MCF 10A (cell line): ENCODE results near the gene C1orf174. TPM values are rescaled to one million over a fixed set of nuclear protein-coding genes. Genes with fewer than 3 reads are reported as not detected.

Source experiments
- BruUV-seq: library from RNA; stranded (reverse); fragments of 400-500 nt; replicated peaks from 2 replicates; lab custom pipeline; 2021; lab: Mats Ljungman, UMichigan
- CTCF ChIA-PET: fragments of 300-600 bp; sonication (Branson Sonifier 250); formaldehyde crosslinking; extraction: SDS; loops from one replicate; lab custom pipeline; 2021; ENCODE audit warnings: antibody characterized with exemption, inconsistent platforms; lab: Yijun Ruan, JAX
- POLR2A ChIA-PET: fragments of 300-600, 350-650 bp; sonication (Branson Sonifier 250); formaldehyde crosslinking; extraction: SDS; loops from one replicate; lab custom pipeline; 2020; ENCODE audit warnings: antibody characterized with exemption, inconsistent platforms; lab: Yijun Ruan, JAX
- DNase-seq: peaks from one replicate; pipeline ENCODE4 v3.0.0-alpha.2; 2018; ENCODE audit not compliant: unreplicated experiment
- H3K27ac Mint-ChIP-seq: one replicate; pipeline ENCODE4 v1.8.0; 2022; ENCODE audit warnings: mild to moderate bottlenecking, low read depth, mixed read lengths; ENCODE audit not compliant: unreplicated experiment
- H3K27me3 Mint-ChIP-seq: one replicate; pipeline ENCODE4 v1.8.0; 2022; ENCODE audit warnings: mixed read lengths; ENCODE audit not compliant: insufficient read depth, unreplicated experiment
- H3K36me3 Mint-ChIP-seq: one replicate; pipeline ENCODE4 v1.8.0; 2022; ENCODE audit warnings: mild to moderate bottlenecking, moderate library complexity, mixed read lengths; ENCODE audit not compliant: insufficient read depth, unreplicated experiment
- H3K4me1 Mint-ChIP-seq: one replicate; pipeline ENCODE4 v1.8.0; 2022; ENCODE audit warnings: mixed read lengths; ENCODE audit not compliant: insufficient read depth, unreplicated experiment
- H3K4me3 Mint-ChIP-seq: one replicate; pipeline ENCODE4 v1.8.0; 2022; ENCODE audit warnings: mild to moderate bottlenecking, moderate library complexity, mixed read lengths; ENCODE audit not compliant: unreplicated experiment
- H3K9me3 Mint-ChIP-seq: one replicate; pipeline ENCODE4 v1.8.0; 2022; ENCODE audit warnings: mixed read lengths; ENCODE audit not compliant: unreplicated experiment
- intact Hi-C: fragments of 100-400 bp; cut with micrococcal nuclease; formaldehyde crosslinking; loops from 2 replicates; pipeline ENCODE4 v1.14.1; 2022
- total RNA-seq: library from RNA; stranded (reverse); gene quantifications from 2 replicates; pipeline ENCODE4 v1.2.3, GENCODE V29; 2022
- TF ChIP-seq, protein P1 (sequence below): fragments of 200-600 bp; IDR thresholded peaks from one replicate; pipeline ENCODE4 v1.8.0; 2022; ENCODE audit warnings: antibody characterized with exemption, mild to moderate bottlenecking; ENCODE audit not compliant: unreplicated experiment

Gene C1orf174
- total RNA-seq, 1 experiment from 2014 or later: 24.4 TPM

DNA sequence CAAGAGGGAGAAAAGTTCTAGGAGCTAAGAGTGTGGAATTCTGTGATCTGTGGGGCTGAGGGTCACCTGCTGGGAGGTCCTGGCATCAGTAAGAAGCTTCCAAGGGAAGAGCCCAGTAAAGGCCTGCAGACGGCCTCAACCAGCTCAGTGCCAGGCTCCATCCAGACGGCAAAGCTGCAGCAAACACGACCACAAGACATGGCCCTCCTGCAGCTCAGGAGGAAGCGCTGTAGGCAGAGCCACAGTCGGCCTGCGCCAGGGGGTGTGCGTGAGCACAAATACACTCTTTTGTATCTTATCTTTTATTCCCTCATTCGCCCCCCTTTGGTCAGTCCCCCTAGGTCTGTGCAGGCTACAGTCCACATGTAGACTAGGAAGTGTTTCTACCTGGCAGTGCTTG, 13.4 kb downstream of the C1orf174 start:
- CTCF ChIA-PET: no interaction called here
- no peaks in the 10 kb centered on the region for H3K9me3 Mint-ChIP-seq
- no peak overlapping the region for H3K27ac Mint-ChIP-seq
- H3K36me3 Mint-ChIP-seq: peaks cover 56% of the 10 kb centered on the region
- TF ChIP-seq, protein P1, sequence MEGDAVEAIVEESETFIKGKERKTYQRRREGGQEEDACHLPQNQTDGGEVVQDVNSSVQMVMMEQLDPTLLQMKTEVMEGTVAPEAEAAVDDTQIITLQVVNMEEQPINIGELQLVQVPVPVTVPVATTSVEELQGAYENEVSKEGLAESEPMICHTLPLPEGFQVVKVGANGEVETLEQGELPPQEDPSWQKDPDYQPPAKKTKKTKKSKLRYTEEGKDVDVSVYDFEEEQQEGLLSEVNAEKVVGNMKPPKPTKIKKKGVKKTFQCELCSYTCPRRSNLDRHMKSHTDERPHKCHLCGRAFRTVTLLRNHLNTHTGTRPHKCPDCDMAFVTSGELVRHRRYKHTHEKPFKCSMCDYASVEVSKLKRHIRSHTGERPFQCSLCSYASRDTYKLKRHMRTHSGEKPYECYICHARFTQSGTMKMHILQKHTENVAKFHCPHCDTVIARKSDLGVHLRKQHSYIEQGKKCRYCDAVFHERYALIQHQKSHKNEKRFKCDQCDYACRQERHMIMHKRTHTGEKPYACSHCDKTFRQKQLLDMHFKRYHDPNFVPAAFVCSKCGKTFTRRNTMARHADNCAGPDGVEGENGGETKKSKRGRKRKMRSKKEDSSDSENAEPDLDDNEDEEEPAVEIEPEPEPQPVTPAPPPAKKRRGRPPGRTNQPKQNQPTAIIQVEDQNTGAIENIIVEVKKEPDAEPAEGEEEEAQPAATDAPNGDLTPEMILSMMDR: no peak
- DNase-seq: no peak
- H3K4me1 Mint-ChIP-seq: no peaks in the 10 kb centered on the region
- no TSS peak for BruUV-seq
- H3K27me3 Mint-ChIP-seq: no peaks in the 10 kb centered on the region
- POLR2A ChIA-PET: interaction anchor here (1.1 kb wide), 1 partner anchor 13 kb away, joined by 3 read pairs; the partner anchor contains the start of gene C1orf174
- H3K4me3 Mint-ChIP-seq: no peak overlapping the region
- intact Hi-C loops: no loop called here

DNA sequence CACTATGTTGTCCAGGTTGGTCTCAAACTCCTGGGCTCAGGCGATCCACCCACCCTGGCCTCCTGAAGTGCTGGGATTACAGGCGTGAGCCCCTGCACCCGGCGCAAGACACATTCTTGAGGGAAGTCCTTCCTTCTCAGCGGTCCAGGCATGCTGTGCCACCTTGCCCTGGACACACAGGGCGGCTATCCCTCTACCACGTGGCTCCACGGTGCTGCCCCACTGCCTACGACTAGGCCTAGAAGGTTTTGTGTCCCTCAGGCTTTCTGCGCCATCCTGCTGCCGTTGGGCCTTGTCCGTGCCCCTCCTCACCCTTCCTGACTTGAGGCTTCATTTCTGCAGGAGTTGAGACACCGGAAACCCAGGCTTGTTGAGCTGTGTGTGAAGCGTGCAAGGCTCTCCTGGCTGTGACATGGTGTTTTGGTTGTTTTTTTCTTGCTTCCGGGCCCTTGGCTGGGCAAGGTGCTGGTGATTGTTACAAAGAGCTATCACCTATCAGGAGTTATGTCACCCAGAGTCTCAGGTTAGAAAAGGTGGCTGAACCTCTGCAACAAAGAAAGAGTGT, 13.9 kb downstream of the C1orf174 start:
- ChIA-PET POLR2A (no interaction called here), CTCF (no interaction called here)
- no peak overlapping the region for H3K4me3 Mint-ChIP-seq
- DNase-seq: no peak
- H3K9me3 Mint-ChIP-seq: no peaks in the 10 kb centered on the region
- TF ChIP-seq, protein P1: no peak
- H3K27ac Mint-ChIP-seq: no peak overlapping the region
- intact Hi-C loops: no loop called here
- BruUV-seq: no TSS peak
- H3K27me3 Mint-ChIP-seq: no peaks in the 10 kb centered on the region
- no peaks in the 10 kb centered on the region for H3K4me1 Mint-ChIP-seq
- H3K36me3 Mint-ChIP-seq: peaks cover 56% of the 10 kb centered on the region

DNA sequence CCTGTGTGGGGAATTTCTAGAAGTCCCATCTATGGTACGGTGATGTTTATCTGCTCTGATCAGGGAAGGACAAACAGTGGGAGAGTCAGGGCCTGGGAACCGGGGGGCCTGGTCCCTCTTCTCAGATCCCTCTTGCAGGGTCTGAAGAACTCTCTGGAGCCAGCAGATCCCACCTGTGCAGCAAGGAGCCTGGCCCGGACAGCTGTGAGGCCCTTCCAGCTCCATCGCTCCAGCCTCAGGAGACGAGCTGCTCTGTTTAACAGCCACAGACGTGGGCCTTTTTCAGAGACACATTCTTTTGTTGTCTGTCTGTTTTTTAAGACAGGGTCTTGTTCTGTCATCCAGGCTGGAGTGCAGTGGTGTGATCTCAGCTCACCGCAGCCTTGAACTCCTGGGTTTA, 14.5 kb downstream of the C1orf174 start:
- Mint-ChIP-seq H3K4me1 (no peaks in the 10 kb centered on the region), H3K4me3 (no peak overlapping the region)

DNA sequence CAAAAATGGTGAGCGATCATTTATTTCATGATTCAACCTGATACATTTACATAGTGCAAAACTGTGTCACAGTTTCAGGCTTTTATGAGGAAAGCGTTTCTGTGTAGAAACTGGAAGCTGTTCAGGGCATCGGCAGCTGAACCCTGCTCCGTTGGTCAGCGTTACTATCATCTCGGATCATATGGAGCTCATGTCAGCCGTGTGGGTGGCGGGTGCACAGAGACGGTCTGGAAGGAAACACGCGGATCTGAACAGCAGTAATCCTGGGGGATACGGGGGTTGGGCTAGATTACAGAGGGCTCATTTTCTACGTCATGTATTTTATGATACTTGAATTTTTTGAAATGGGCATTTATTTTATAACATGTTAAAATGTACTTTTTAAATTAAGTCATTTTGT, 15.1 kb downstream of the C1orf174 start:
- Mint-ChIP-seq H3K27me3 (no peaks in the 10 kb centered on the region), H3K4me1 (no peaks in the 10 kb centered on the region)
- CTCF ChIA-PET: interaction anchor here (1.1 kb wide), 1 partner anchor 11 kb away, joined by 4 read pairs; no protein-coding TSS in a partner anchor

More for the DNA sequence above, 14.5 kb downstream of the C1orf174 start:
- CTCF ChIA-PET: interaction anchor here (1.1 kb wide), 1 partner anchor 10 kb away, joined by 4 read pairs; no protein-coding TSS in a partner anchor
- H3K9me3 Mint-ChIP-seq: no peaks in the 10 kb centered on the region
- no peak overlapping the region for H3K27ac Mint-ChIP-seq
- H3K27me3 Mint-ChIP-seq: no peaks in the 10 kb centered on the region
- DNase-seq: no peak
- BruUV-seq: no TSS peak
- POLR2A ChIA-PET: no interaction called here
- TF ChIP-seq, protein P1: no peak
- intact Hi-C loops: no loop called here
- peaks cover 56% of the 10 kb centered on the region for H3K36me3 Mint-ChIP-seq

More for the DNA sequence above, 15.1 kb downstream of the C1orf174 start:
- Mint-ChIP-seq H3K36me3 (peaks cover 52% of the 10 kb centered on the region), H3K27ac (no peak overlapping the region), H3K4me3 (no peak overlapping the region), H3K9me3 (no peaks in the 10 kb centered on the region)
- TF ChIP-seq, protein P1: no peak
- intact Hi-C loops: no loop called here
- DNase-seq: no peak
- POLR2A ChIA-PET: interaction anchor here (0.6 kb wide), 1 partner anchor 1783 kb away, joined by 4 read pairs; no protein-coding TSS in a partner anchor
- no TSS peak for BruUV-seq
